Left kidney (tissue), 8 donors: ENCODE data around the gene SIPA1L3. TPM values are rescaled to one million over a fixed set of nuclear protein-coding genes. Genes with fewer than 3 reads are reported as not detected.
"Not testable (repeated sequence)": the region's sequence is repeated elsewhere in the genome, so short reads cannot be mapped to it uniquely, and the experiment has no call there.

ENCODE experiments used
- DNase-seq: peaks from one replicate; pipeline ENCODE4 v3.0.0-alpha.2; 2013
- long read RNA-seq, 8 donors: transcript quantifications; one replicate each; lab custom pipeline, GENCODE V29; 2026
- polyA plus RNA-seq: library from polyadenylated mRNA; unstranded; fragments of 120-200 nt; gene quantifications from one replicate; pipeline ENCODE4 v1.2.1, GENCODE V29; 2013; ENCODE audit not compliant: insufficient read length

The SIPA1L3 gene, protein sequence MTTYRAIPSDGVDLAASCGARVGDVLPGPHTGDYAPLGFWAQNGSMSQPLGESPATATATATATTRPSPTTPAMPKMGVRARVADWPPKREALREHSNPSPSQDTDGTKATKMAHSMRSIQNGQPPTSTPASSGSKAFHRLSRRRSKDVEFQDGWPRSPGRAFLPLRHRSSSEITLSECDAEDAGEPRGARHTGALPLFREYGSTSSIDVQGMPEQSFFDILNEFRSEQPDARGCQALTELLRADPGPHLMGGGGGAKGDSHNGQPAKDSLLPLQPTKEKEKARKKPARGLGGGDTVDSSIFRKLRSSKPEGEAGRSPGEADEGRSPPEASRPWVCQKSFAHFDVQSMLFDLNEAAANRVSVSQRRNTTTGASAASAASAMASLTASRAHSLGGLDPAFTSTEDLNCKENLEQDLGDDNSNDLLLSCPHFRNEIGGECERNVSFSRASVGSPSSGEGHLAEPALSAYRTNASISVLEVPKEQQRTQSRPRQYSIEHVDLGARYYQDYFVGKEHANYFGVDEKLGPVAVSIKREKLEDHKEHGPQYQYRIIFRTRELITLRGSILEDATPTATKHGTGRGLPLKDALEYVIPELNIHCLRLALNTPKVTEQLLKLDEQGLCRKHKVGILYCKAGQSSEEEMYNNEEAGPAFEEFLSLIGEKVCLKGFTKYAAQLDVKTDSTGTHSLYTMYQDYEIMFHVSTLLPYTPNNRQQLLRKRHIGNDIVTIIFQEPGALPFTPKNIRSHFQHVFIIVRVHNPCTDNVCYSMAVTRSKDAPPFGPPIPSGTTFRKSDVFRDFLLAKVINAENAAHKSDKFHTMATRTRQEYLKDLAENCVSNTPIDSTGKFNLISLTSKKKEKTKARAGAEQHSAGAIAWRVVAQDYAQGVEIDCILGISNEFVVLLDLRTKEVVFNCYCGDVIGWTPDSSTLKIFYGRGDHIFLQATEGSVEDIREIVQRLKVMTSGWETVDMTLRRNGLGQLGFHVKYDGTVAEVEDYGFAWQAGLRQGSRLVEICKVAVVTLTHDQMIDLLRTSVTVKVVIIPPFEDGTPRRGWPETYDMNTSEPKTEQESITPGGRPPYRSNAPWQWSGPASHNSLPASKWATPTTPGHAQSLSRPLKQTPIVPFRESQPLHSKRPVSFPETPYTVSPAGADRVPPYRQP (N-terminal part only)
- 27.7 TPM for polyA plus RNA-seq
- long read RNA-seq, donor 1, partial matches to known transcripts, result 5 of 7 reads
- long read RNA-seq, donor 1, other reads (novel, unspliced or antisense), result 0 of 7 reads
- long read RNA-seq, donor 2, partial matches to known transcripts, result 0 of 5 reads
- long read RNA-seq, donor 2, other reads (novel, unspliced or antisense), result 0 of 5 reads
- long read RNA-seq, donor 3, partial matches to known transcripts, result 0 of 4 reads
- long read RNA-seq, donor 3, other reads (novel, unspliced or antisense), result 0 of 4 reads
- long read RNA-seq, donor 4, partial matches to known transcripts, result 0 of 1 reads
- long read RNA-seq, donor 4, other reads (novel, unspliced or antisense), result 0 of 1 reads
- long read RNA-seq, donor 5, partial matches to known transcripts, result 19 of 20 reads
- long read RNA-seq, donor 5, other reads (novel, unspliced or antisense), result 0 of 20 reads
- long read RNA-seq, donor 6, partial matches to known transcripts, result 7 of 9 reads
- long read RNA-seq, donor 6, other reads (novel, unspliced or antisense), result 0 of 9 reads
- long read RNA-seq, donor 7, partial matches to known transcripts, result 0 of 5 reads
- long read RNA-seq, donor 7, other reads (novel, unspliced or antisense), result 0 of 5 reads
- long read RNA-seq, donor 8, partial matches to known transcripts, result 0 of 1 reads
- long read RNA-seq, donor 8, other reads (novel, unspliced or antisense), result 0 of 1 reads

- peak; percentile 96 for DNase-seq
These were observed at the start of gene SIPA1L3 for GRCh38 chr19:37906869-37907734. Gene SIPA1L3, plus strand, starts transcription at chr19:37907208. Its CDS starts 174,358 bp downstream, at chr19:38081566.

- no peak for DNase-seq
These were observed 42.5 kb upstream of the SIPA1L3 start for GRCh38 chr19:37864501-37864900.

DNA sequence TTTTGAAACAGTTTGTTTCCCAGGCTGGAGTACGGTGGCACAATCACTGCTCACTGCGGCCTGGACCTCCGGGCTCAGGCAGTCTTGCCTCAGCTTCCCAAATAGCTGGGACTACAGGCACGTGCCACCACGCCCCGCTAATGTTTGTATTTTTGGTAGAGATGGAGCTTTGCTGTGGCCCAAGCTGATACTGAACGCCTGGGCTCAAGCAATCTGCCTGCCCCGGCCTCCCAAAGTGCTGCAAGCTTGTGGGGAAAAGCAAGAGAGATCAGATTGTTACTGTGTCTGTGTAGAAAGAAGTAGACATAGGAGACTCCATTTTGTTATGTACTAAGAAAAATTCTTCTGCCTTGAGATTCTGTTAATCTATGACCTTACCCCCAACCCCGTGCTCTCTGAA lies 41.1 kb upstream of the SIPA1L3 start:
- DNase-seq, result not testable (repeated sequence)

DNA sequence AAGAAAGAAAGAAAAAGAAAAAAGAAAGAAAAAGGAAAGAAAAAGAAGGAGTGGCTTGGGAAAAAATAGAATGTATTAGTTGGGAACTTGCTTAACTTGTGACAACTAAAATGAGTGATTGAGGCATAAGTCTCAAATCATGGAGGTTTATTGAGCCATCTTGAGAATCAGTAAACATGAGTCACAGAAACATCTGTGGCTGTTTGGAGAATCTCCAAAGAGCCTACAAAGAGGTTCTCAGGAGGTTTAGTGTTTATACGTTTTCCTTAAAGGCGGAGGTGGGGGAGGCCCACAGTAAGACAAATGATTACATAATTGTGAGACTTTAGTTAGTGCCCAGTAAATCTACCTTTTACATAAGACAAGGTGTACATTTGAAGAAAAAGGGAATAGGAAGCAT lies 39.2 kb upstream of the SIPA1L3 start:
- no peak for DNase-seq

DNA sequence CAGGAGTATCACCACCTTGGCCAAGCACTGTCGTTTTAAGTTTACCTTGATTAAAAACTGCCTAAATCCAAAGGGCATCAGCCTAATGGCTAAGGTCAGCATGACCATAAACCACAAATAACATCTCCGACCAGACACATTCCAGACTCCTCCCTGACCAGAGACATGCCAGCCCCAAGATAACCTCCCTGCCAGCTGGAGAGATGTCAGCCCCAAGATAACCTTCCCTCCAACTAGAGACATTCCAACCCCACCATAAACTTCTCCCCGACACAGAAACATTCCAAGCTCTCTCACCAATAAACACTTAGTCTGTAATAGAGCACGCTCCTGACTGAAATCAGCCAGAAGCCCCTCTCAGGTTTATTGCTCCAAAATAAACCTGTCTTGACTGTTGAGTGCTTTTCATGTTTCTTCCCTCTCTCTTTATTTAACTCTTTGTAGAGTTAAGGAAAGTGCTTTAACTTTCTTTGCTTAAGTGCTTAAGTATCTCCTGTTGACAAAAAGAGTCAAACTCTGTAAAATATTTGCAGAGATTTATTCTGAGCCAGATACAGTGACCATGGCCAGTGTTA lies 37.2 kb upstream of the SIPA1L3 start:
- no peak for DNase-seq

DNA sequence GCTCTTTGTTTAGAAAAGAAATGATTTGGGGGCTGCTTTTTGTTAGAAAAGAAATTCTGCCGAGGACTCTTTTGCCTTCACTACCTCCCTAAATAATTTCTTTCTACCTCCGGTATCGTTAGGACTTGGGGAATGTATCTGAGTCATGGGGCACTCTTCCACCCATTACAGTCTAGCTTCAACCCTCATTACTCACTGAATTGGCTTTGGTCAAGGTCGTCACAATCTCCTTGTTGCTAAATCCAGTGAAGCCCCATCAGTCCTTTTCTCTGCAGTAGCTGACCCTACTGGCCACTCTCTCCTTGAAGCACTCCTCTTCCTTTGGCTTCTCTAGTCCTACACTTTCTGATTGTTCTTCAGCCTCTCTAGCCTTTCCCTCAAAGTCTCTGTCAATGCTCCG lies 34.6 kb upstream of the SIPA1L3 start:
- DNase-seq, result no peak

DNA sequence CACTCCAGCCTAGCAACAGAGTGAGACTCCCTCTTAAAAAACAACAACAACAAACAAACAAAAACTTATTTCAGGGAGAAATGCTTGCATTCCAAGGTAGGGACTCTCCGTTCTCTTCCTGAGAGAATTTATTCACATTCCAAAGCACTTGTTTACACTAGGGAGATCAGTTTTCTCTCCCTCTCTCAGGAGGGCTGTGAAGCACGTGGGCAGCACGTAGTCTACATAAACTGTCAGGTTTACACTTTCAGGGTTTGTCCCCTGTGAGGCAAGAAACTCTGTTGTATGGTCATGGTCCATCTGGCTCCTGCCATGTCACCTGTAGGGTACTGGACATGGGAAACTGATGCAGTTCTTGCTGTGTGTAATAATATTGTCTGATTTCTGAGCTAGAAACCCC lies 32.2 kb upstream of the SIPA1L3 start:
- peak; percentile 43 for DNase-seq

DNA sequence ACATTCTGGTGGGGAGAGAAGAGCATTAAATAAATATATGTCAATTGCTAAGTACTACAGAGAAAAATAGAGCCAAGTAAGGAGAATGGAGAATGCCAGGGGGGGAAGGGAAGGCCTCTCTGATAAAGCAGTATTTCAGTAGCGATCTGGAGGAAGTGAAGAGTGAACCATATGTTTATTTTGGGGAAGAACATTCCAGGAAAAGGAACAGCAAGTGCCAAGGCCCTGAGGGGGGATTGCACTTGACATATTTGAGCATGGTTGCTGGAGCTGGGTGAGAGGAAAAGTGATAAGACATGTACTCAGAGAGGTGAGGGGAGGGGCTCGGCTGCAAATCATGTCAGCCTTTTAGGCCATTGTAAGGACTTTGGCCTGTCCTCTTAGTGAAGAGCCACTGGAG lies 31.0 kb upstream of the SIPA1L3 start:
- no peak for DNase-seq

DNA sequence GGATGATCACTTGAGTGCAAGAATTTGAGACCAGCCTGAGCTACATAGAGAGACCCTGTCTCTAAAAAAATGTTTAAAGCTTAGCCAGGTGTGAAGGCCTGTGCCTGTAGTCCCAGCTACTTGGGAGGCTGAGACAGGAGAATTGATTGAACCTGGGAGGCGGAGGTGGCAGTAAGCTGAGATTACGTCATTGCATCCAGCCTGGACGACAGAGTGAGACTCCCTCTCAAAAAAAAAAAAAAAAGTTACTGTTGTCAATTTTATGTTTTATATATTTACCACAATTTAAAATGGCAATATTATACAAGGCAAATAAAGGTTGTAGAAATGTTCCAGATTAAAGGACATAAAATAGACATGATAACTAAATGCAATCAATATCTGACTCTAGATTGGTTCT lies 29.9 kb upstream of the SIPA1L3 start:
- no peak for DNase-seq

DNA sequence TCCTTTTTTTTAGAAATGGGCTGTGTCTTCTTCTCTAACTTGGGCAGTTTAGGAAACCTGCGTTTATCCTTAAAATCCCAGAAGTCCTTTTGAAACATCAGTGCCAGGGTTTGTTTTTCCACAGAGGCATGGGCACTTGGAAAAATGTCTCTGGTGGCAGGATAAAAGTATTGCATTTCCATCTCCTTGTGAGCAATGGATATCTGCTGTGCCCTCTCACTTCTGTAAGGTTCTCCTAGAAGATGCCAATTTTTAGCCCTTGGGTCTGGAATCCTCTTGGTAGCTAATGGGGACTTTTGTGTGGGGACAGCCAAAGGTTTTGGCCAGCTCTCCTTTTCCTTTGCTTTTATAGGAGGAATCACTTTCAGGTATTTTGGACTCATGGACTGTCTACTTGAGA lies 21.6 kb upstream of the SIPA1L3 start:
- no peak for DNase-seq

- DNase-seq, result no peak
These were observed 20.4 kb upstream of the SIPA1L3 start for GRCh38 chr19:37886571-37886970.

- no peak for DNase-seq
These were observed 13.0 kb upstream of the SIPA1L3 start for GRCh38 chr19:37893845-37894575.

GRCh38 chr19:37896180-37896579 lies 10.8 kb upstream of the SIPA1L3 start:
- no peak for DNase-seq

DNA sequence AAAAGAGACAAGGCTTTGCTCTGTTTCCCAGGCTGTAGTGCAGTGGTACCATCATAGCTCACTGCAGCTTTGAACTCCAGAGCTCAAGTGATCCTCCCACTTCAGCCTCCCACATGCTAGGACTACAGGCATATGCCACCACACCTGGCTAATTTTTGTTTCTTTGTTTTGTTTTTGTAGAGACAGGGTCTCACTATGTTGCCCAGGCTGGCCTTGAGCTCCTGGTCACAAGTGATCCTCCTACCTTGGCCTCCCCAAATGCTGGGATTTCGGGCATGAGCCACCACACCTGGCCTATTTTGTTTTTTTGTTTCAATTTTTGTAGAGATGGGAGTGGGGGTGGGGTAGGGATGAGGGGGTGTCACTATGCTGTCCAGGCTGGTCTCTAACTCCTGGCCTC lies 7.6 kb upstream of the SIPA1L3 start:
- DNase-seq, result no peak

DNA sequence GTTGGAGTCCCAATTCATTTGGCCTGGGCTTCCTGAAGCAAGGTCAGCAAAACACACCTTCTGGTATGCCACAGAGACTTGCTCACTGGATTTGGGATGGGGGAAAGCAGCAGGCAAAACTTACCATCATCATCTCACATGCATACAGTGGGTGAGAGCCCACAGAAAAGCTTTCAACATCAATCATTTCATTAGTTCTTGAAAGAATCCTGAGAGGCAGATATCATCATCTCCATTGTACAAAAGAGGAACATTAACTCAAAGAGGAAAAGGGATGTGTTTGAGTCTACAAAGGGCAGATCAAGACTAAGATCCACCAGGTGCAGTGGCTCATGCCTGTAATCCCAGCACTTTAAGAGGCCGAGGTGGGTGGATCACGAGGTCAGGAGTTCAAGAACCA lies 7.0 kb upstream of the SIPA1L3 start:
- no peak for DNase-seq

DNA sequence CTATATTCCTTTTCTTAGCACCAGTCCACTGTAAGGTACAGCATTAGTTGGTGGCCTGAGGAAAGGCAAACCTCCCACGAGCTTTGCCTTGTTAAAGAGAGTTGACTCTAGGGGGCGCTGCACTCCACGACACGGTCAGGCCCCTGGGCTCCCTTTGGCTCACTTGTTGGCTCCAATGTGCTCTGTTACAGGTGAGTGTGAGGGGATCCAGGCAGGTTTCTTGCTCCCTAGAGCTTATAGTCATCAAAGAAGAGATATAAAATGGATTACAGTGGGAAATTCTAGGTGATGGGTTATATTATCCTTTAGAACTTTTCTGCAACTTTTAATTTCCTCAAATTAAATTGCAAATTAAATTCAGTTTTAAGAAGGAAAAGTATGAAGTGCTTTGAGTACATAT lies 4.3 kb upstream of the SIPA1L3 start:
- peak; percentile 81 for DNase-seq

- DNase-seq, result no peak
These were observed 3.9 kb upstream of the SIPA1L3 start for GRCh38 chr19:37903096-37903495.

DNA sequence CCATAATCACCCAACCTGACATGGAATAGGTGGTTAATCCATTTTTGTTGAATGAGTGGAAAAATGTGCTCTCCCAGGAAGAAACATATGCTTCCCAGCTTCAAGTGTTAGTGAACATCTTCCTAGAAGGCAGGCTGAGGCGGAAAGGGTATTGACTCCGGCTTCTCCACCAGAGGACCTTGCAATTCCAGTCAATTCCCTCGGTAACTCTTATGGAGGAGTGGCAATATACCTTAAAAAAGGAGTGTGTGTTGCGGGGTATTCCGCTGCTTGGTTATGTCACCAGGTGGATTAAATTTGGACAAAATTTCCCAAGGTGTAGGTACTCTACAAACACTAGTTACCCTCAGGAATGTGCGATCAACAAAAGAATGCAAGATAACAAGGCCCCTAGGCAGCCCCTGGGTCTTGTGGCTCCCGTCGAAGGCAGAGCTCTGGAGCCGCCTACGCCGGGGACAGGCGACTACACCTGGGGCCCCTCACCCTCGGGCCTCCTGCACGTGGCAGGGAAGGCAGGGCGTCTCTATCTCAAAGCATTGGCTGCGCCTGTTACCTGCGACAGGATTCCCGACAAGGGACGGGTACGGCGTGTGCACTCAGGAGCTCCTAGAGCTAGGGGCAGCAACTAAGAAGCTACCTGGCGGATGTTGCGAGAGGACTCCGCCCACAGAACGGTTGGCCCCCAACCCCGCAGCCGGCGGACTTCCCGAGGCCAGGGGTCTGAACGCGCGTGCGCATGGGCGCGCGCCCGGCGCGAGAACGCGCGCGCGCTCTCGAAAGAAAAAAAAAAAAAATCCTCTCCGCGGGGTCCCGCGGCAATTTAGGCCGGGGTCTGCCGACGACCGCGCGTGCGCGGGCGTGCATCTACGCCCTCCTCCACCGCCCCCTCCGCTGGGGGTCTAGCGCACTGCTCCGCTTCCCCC lies 801 bp upstream of the SIPA1L3 start, which contains the start of gene WDR87:
Gene WDR87 (minus strand): TSS at position 649 of the 923 bp plus-strand sequence. CDS start 8,355 bp downstream, outside the sequence.
- DNase-seq, result peak; percentile 79
